Natural killer cell (primary cell): Measurements from ENCODE around the gene LPAR4. TPM values are rescaled to one million over a fixed set of nuclear protein-coding genes. Genes with fewer than 3 reads are reported as not detected.

Source experiments
- ATAC-seq, 3 donors: fragments of 150-1000 bp in 2 of 3; fragments of 200-7000 bp in 1 of 3; cut with Tn5 transposase; 1 replicate in 1 of 3; 2 replicates in 2 of 3; pipeline ENCODE4 v1.10.0; 2021; ENCODE audit warnings: mild to moderate bottlenecking in 2 of 3, moderate library complexity in 2 of 3
- DNase-seq, 2 donors: peaks; one replicate each; pipeline versions ENCODE4 v3.0.0 to v3.0.0-alpha.2; 2013 to 2021; ENCODE audit warnings: mixed read lengths in 1 of 2
- H3K27ac ChIP-seq: one replicate; pipeline ENCODE4 v1.5.1; 2013; ENCODE audit warnings: mild to moderate bottlenecking, low read length
- H3K27me3 ChIP-seq: one replicate; pipeline ENCODE4 v1.6.1; 2013; ENCODE audit warnings: low read length; ENCODE audit not compliant: control insufficient read depth, insufficient read depth
- H3K36me3 ChIP-seq: one replicate; pipeline ENCODE4 v1.6.1; 2013; ENCODE audit warnings: low read length; ENCODE audit not compliant: control insufficient read depth, insufficient read depth
- H3K4me1 ChIP-seq: one replicate; pipeline ENCODE4 v1.6.1; 2013; ENCODE audit warnings: low read length; ENCODE audit not compliant: control insufficient read depth, insufficient read depth
- H3K4me3 ChIP-seq: one replicate; pipeline ENCODE4 v1.5.1; 2013; ENCODE audit warnings: low read length
- H3K9me3 ChIP-seq: one replicate; pipeline ENCODE4 v1.6.1; 2013; ENCODE audit warnings: low read length; ENCODE audit not compliant: control insufficient read depth, insufficient read depth
- H3K27ac Mint-ChIP-seq, 2 donors: one replicate each; pipeline ENCODE4 v1.8.0; 2022; ENCODE audit warnings: mild to moderate bottlenecking in 2 of 2, mixed read lengths in 2 of 2, moderate library complexity in 1 of 2
- H3K27me3 Mint-ChIP-seq, 2 donors: one replicate each; pipeline ENCODE4 v1.8.0; 2022; ENCODE audit warnings: low read depth in 2 of 2, mixed read lengths in 2 of 2
- H3K36me3 Mint-ChIP-seq: one replicate; pipeline ENCODE4 v1.8.0; 2022; ENCODE audit warnings: mixed read lengths
- H3K4me1 Mint-ChIP-seq, 2 donors: one replicate each; pipeline ENCODE4 v1.8.0; 2022; ENCODE audit warnings: mixed read lengths in 2 of 2
- H3K4me3 Mint-ChIP-seq: one replicate; pipeline ENCODE4 v1.8.0; 2022; ENCODE audit warnings: mild to moderate bottlenecking, moderate library complexity, mixed read lengths
- H3K9me3 Mint-ChIP-seq, 2 donors: one replicate each; pipeline ENCODE4 v1.8.0; 2022; ENCODE audit warnings: mixed read lengths in 2 of 2
- WGBS: methylation state at CpG from one replicate; pipeline ENCODE4 v1.1.7; 2013; ENCODE audit warnings: missing lambda C conversion rate; ENCODE audit not compliant: insufficient coverage; 5-methylcytosine and 5-hydroxymethylcytosine counted together
- intact Hi-C: fragments of 100-400 bp; cut with micrococcal nuclease; formaldehyde crosslinking; loops from one replicate; pipeline ENCODE4 v1.14.2; 2022
- total RNA-seq, 4 donors: library from RNA; stranded (reverse); fragments of 120-200 nt in 1 of 4; gene quantifications; one replicate each; pipeline versions ENCODE4 v1.2.3 to v1.2.4, GENCODE V29; 2013 to 2022
- TF ChIP-seq, protein P1 (sequence below): fragments of 200-600 bp; IDR thresholded peaks from one replicate; pipeline ENCODE4 v1.8.0; 2022; ENCODE audit warnings: antibody characterized with exemption

LPAR4 gene
- total RNA-seq, 3 donors from 2014 or later (not counting 1 experiment from before 2014, with no cell fraction given) = not detected

DNA sequence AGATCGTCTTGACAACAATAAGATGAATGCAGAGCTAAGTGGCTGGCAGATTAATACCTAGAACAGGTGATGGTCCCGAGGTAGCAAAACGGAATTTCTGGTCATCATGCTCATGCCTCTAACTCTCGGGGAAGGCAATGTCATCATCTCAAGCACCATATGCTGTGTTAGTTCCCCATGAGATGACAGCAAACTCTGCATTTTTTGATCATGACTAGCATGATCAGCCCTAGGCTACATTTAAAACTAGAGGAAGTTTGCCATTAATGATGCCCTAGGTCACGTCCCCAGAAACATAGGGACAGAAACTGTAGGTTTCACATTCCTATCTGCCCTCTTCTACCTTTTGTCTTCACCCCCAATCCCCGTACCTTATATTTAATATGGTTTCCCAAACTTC, 11.6 kb downstream of the LPAR4 start:
- H3K27me3 Mint-ChIP-seq = no peaks in the 10 kb centered on the region
- intact Hi-C loops = no loop called here
- H3K9me3 Mint-ChIP-seq = no peaks in the 10 kb centered on the region

DNA sequence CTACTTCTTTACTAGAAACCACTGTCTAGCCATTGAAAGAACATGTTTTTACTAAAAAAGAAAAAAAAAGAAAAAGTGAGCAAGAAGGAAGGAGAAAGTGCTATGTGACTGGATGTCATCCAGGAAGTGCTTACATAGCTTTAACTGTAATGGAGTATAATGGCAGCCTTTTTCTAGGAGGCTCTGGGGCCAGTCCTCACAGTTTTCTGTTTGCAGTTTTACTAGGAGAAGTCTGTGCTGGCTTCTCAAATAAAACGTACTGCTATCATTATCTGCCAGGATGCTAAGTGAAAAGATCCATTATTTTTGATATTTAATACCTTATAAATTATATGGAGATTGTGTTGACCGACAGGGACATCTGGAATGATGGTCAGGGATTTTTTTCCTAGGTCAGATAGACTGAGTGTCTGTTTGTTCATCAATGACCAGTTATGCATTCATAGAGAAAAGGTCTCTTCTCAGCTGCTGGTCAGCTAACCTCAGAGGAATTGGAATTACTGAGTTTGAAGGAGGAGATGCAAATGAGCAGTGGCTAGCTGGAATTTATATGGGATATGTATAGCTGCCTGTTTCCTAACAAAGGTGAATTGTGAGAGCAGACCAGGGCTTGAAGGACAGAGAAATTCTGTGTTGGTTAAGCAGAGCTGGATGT, 21.7 kb downstream of the LPAR4 start:
- no peaks in the 10 kb centered on the region for H3K9me3 ChIP-seq
- Mint-ChIP-seq H3K27ac (no peak overlapping the region), H3K36me3 (no peaks in the 10 kb centered on the region), H3K27me3 (peaks cover 0 to 2% of the 10 kb centered on the region in 2 donors), H3K4me3 (no peak overlapping the region), H3K9me3 (no peaks in the 10 kb centered on the region), H3K4me1 (no peaks in the 10 kb centered on the region)
- no peaks in the 10 kb centered on the region for H3K36me3 ChIP-seq
- no peaks in the 10 kb centered on the region for H3K27me3 ChIP-seq
- no CpG with 5 or more reads among the region's 2 CpGs for WGBS
- no peak overlapping the region for H3K27ac ChIP-seq
- ATAC-seq (no peak), DNase-seq (no peak)
- no peaks in the 10 kb centered on the region for H3K4me1 ChIP-seq
- no peak overlapping the region for H3K4me3 ChIP-seq
- intact Hi-C loops = no loop called here
- TF ChIP-seq, protein P1, sequence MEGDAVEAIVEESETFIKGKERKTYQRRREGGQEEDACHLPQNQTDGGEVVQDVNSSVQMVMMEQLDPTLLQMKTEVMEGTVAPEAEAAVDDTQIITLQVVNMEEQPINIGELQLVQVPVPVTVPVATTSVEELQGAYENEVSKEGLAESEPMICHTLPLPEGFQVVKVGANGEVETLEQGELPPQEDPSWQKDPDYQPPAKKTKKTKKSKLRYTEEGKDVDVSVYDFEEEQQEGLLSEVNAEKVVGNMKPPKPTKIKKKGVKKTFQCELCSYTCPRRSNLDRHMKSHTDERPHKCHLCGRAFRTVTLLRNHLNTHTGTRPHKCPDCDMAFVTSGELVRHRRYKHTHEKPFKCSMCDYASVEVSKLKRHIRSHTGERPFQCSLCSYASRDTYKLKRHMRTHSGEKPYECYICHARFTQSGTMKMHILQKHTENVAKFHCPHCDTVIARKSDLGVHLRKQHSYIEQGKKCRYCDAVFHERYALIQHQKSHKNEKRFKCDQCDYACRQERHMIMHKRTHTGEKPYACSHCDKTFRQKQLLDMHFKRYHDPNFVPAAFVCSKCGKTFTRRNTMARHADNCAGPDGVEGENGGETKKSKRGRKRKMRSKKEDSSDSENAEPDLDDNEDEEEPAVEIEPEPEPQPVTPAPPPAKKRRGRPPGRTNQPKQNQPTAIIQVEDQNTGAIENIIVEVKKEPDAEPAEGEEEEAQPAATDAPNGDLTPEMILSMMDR = no peak

More for the DNA sequence above, 11.6 kb downstream of the LPAR4 start:
- no peaks in the 10 kb centered on the region for H3K4me1 Mint-ChIP-seq
- Histone ChIP-seq H3K9me3 (no peaks in the 10 kb centered on the region), H3K4me1 (no peaks in the 10 kb centered on the region), H3K27me3 (no peaks in the 10 kb centered on the region), H3K36me3 (no peaks in the 10 kb centered on the region), H3K4me3 (no peak overlapping the region), H3K27ac (no peak overlapping the region)
- no peak overlapping the region for H3K27ac Mint-ChIP-seq
- ATAC-seq = no peak
- no peaks in the 10 kb centered on the region for H3K36me3 Mint-ChIP-seq
- DNase-seq = no peak
- WGBS = 91% methylated on average over 6 of the region's 6 CpGs
- no peak overlapping the region for H3K4me3 Mint-ChIP-seq
- TF ChIP-seq, protein P1 = no peak

DNA sequence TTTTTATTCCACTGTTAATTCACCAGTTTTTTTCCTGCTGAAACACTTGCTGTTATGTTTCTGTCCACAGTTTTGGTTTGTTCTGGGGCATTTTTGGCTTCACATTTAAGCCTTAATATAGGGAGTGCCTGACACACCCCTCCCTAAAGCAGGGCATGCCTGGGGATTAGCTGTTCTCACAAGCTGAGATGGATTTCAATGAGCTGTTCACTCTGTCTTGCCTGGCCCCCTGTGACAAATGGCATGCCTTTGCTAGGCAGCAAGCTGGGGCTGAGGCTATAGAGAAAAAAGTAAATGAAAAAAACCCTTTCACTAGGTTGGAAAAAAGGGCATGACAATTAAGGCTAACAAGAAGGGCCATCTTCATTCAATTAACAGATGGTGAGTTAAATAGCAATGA, 22.4 kb downstream of the LPAR4 start:
- peaks cover 0 to 8% of the 10 kb centered on the region in 2 donors for H3K27me3 Mint-ChIP-seq
- Histone ChIP-seq H3K4me3 (no peak overlapping the region), H3K27ac (no peak overlapping the region), H3K27me3 (no peaks in the 10 kb centered on the region), H3K36me3 (no peaks in the 10 kb centered on the region), H3K4me1 (no peaks in the 10 kb centered on the region), H3K9me3 (no peaks in the 10 kb centered on the region)
- no peaks in the 10 kb centered on the region for H3K36me3 Mint-ChIP-seq
- TF ChIP-seq, protein P1 = no peak
- intact Hi-C loops = no loop called here
- H3K27ac Mint-ChIP-seq = no peak overlapping the region
- ATAC-seq = no peak
- H3K4me3 Mint-ChIP-seq = no peak overlapping the region
- no peak for DNase-seq
- H3K9me3 Mint-ChIP-seq = no peaks in the 10 kb centered on the region
- H3K4me1 Mint-ChIP-seq = no peaks in the 10 kb centered on the region

DNA sequence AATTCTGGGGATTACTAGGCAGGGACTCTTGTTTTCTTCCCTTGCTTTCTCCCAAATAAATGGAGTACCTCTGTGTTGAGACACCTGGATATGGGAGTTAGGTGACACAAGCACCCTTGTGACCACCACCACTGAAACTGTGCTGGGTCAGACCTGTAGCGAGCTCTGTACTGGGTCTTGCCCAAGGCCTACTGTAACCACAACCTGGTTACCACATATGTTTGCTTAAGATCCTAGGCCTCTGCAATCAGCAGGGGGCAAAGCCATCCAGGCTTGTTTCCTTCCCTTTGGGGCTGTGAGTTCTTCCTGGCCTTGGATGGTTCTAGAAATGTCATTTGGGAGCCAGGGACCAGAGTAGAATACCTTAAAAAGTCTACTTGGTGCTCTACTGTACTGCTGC, 49.4 kb downstream of the LPAR4 start:
- TF ChIP-seq, protein P1 = no peak
- H3K4me1 Mint-ChIP-seq = no peaks in the 10 kb centered on the region
- H3K27me3 Mint-ChIP-seq = no peaks in the 10 kb centered on the region
- intact Hi-C loops = no loop called here
- H3K36me3 ChIP-seq = no peaks in the 10 kb centered on the region
- H3K9me3 Mint-ChIP-seq = no peaks in the 10 kb centered on the region
- no peaks in the 10 kb centered on the region for H3K4me1 ChIP-seq
- no peaks in the 10 kb centered on the region for H3K36me3 Mint-ChIP-seq
- no peak overlapping the region for H3K27ac ChIP-seq
- H3K9me3 ChIP-seq = no peaks in the 10 kb centered on the region
- ATAC-seq = no peak
- WGBS = 33% methylated on average over 1 of the region's 1 CpG
- no peaks in the 10 kb centered on the region for H3K27me3 ChIP-seq
- H3K4me3 Mint-ChIP-seq = no peak overlapping the region
- no peak for DNase-seq
- no peak overlapping the region for H3K27ac Mint-ChIP-seq
- no peak overlapping the region for H3K4me3 ChIP-seq
